HG02610 (cell line): Measurements from ENCODE around the gene MYH11.

Experiments used
- ATAC-seq: cut with Tn5 transposase; IDR thresholded peaks from one replicate; pipeline ENCODE4 v1.9.1; 2021; ENCODE audit warnings: mild to moderate bottlenecking, moderate library complexity; ENCODE audit not compliant: unreplicated experiment

MYH11 gene

DNA sequence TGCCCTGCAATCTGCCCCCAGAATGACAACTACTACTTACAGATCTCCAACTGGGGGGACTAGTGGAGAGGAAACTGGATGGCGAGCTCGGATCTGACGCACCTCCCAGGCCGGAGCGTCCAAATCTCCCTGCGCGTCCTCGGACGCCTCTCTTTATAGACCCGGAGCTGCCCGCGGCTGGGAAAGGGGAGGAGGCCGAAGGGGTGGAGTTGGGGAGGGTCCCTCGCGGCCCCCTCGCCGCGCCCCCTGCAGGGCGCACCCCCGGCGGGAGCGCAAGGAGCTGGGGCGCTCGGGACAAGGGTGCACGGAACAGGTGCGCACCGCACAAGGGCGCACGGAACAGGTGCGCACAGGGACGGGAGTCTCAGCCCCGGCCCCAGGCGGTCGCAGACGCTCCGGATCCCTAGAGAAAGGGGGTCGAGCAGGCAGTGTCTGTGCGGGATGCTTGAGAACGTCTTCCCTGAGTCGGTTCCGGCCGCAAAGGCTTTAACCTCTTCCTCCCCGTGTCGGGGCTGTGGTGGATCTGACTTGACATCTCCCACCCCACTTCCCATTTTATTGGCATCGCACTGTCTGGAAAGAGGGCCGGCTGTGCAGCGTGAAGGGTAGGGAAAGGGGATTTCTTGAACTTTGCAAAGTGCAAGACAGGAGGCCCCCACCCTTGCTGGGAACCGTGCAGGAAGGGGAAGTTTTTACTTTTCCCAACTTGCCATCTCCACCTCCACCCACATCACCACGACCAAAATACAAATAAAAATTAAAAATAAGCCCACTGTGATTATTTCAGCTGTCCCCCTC lies at the start of gene MYH11:
MYH11 (minus strand) TSS at position 128 of the 798 bp plus-strand sequence. CDS start 18,776 bp downstream, outside the sequence.
- ATAC-seq = no peak

DNA sequence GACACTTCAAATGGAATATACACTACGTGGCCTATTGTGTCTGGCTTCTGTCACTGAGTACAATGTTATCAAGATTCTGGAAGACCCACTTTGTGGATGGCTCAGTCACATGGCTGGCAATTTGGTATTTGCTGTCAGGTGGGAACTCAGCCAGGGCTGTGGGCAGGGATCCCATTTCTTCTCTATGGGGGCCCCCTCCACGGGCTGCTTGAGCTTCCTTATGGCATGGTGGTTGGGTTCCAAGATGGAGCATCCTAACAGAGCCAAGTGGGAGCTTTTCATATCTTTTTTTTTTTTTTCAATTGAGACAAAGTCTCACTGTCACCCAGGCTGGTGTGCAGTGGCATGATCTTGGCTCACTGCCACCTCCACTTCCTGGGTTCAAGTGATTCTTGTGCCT lies 49.6 kb upstream of the MYH11 start:
- no peak for ATAC-seq

- no peak for ATAC-seq
These were observed 47.1 kb upstream of the MYH11 start for GRCh38 chr16:15903960-15904359.

DNA sequence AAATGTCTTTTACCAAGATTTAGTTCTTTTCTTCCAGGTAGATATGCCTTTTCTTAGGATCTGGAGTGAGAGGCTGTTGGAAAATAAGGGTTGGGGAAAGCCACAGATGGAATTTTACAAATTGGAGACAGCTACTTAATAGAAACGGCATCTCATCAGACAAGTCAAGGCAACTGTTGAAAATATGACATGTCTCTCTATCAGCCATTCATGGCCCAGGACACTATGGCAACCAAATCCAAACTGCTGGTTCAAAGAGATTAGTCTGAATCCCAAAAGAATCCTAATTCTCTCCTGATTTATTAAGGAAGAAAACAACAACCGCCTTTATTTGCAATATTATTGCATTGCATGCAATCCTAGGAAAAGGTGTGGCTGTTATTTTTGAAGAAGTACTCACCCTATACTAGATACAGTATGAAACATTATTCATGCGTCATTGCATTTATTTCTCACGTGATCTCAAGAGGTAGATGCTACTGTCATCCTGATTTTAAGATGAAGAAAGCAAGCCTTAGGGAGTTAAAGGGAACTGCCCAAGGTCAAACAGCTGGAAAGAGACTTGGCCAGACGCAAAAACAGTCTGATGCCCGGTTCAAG lies 44.2 kb upstream of the MYH11 start:
- no peak for ATAC-seq

GRCh38 chr16:15900357-15900756 lies 43.5 kb upstream of the MYH11 start:
- ATAC-seq = no peak

GRCh38 chr16:15899538-15900100 lies 42.8 kb upstream of the MYH11 start:
- ATAC-seq = peak; percentile 66

GRCh38 chr16:15898654-15899053 lies 41.8 kb upstream of the MYH11 start:
- ATAC-seq = no peak

GRCh38 chr16:15897834-15898254 lies 41.0 kb upstream of the MYH11 start:
- peak; percentile 78 for ATAC-seq

- no peak for ATAC-seq
These were observed 40.4 kb upstream of the MYH11 start for GRCh38 chr16:15897121-15897780.

GRCh38 chr16:15894571-15895374 lies 37.9 kb upstream of the MYH11 start:
- ATAC-seq = no peak

- ATAC-seq = no peak
These were observed 34.7 kb upstream of the MYH11 start for GRCh38 chr16:15891508-15891907.

DNA sequence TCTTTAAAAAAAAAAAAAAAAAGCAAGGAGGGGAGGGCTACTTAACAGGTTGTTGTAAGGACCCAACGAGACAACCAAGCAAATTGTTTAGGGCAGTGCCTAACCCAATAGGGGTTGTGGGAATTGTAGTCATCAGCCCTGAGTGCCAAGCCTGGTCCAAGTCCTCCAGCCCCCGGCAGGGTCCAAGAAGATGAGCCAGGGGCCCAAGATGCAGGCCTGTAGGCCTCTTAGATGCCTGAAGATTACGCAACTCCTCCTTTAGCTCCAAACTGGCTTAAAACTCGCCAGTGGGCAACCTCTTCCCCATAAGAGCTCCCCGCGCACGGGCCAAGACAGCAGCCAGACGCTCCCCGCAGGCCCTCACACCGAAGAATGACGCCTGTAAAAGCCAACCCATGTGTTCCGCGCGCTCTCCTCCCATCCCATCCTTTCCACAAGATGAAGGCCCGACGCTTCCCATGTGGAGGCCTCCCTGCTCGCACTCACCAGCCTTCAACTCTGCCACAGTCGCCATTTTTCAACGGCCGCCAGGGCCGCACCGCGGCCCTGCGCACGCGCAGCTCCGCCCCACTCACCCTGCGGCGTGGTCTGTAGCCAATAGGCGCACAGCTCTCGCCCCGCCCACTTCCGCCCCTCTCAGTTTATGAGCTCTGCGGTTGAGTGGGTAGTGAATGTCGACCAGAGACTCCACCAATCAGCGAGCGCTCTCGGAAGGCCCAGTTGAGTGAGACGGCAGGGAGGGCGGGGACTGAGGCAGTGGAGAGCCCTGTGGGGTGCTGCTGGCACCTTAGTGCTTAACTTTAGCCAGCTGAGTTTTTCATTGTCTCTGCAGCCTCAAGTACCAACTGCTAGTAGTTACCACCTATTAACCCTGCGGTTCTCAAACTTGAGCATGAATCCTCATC lies 31.5 kb upstream of the MYH11 start, which contains the start of gene CEP20:
CEP20 (minus strand) TSS at position 532 of the 905 bp plus-strand sequence; CDS start at position 514, 18 bp downstream.
- peak; percentile 95 for ATAC-seq

DNA sequence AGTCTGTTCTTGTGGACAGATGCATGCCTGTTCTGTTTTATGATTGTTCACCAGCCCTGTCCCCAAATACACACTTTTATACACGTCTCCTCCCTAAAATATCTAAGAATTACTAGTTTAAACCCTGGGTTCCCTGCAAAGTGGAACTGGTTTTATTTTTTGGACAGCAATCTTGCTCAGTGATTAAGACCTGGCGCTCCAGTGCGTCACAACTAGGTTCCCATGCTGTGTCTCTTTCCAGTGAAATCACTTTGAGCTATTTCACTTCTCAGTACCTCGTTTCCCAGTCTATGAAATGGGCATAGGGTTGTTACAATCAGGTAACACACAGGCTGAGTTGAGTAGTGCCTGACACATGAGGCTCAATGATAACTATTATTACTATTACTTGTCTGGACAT lies 30.5 kb upstream of the MYH11 start:
- no peak for ATAC-seq

GRCh38 chr16:15886078-15886477 lies 29.2 kb upstream of the MYH11 start:
- no peak for ATAC-seq

DNA sequence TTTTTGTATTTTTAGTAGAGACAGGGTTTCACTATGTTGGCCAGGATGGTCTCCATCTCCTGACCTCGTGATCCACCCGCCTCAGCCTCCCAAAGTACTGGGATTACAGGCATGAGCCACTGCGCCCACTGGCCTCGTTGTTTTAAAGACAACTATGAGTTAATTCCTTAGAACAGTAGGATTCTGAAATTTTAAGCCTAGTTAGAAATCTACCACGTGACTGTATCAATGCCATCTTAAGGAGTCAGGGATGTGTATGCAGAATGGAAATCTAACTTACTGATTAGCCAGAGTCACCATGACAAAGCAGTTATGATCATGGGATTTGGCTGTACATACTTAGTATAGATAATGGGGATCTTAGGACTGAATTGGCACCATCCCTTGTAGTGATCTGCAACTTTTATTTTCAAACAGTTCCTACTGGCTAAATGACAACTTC lies 28.8 kb upstream of the MYH11 start:
- no peak for ATAC-seq

DNA sequence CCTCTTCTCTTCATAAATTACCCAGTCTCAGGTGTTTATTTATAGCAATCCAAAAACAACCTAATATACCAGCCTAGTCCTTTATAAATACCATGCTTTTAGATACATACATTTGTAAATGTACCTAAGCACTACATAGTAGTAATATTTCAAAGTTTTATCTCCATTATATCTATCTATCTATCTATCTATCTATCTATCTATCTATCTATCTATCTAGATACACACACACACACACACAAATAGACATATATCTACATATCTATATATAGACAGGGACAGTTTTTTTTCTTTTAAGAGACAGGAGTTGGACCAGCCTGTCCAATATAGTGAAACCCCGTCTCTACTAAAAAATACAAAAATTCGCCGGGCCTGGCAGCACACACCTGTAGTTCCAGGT lies 25.7 kb upstream of the MYH11 start:
- ATAC-seq = no peak

DNA sequence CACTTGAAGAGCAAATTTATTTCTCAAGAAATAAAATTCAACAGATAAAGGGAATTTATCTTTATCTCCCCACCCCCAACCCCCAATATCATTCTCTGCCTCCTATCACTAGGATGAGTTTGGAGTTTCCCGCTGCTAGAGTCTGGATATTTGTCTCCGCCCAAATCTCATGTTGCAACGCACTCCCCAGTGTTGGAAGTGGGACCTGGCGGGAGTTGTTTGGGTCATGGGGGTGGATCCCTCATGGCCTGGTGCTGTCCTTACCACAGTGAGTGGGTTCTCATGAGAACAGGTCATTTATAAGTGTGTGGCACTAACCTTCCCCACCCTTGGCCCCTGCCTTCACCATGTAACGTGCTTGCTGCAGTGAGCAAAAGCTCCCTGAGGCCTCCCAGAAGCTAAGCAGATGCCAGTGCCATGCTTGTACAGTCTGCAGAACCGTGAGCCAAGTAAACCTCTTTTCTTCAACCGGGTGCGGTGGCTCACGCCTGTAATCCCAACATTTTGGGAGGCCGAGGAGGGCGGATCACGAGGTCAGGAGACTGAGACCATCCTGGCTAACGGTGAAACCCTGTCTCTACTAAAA lies 25.1 kb upstream of the MYH11 start:
- ATAC-seq = no peak

DNA sequence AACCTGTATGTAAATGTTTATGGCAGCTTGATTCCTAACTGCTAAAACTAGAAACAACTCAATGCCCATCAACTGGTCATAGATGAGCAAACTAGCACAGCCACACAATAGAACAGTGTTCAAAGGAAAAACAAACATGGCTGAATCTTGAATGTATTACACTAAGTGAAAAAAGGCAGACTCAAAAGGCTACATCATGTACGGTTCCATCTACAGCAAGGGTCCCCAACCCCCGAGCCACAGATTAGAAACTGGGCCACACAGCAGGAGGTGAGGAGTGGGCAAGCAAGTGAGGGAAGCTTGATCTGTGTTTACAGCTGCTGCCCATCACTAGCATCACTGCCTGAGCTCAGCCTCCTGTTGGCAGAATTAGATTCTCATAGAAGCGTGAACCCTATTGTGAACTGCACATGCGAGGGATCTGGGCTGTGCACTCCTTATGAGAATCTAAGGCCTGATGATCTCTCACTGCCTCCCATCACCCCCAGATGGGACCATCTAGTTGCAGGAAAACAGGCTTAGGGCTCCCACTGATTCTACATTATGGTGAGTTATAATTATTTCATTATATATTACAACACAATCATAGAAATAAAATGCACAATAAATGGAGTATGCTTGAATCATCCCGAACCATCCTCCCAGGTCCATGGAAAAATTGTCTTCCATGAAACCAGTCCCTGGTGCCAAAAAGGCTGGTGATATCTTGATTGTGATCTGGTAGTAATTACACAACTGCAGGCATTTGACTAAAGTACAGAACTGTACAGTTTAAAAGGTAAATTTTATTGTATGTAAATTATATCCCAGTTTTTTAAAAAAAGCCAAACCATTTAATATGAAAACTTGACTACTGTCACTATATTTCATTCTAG lies 23.8 kb upstream of the MYH11 start:
- ATAC-seq = no peak
